Measurements from ENCODE around the gene FOXM1. TPM values are rescaled to one million over a fixed set of nuclear protein-coding genes. Genes with fewer than 3 reads are reported as not detected.

Gene FOXM1
- polyA plus RNA-seq, 12 donors, result 12.1 to 32.8 (median 18.8) TPM; not detected in 1

DNA sequence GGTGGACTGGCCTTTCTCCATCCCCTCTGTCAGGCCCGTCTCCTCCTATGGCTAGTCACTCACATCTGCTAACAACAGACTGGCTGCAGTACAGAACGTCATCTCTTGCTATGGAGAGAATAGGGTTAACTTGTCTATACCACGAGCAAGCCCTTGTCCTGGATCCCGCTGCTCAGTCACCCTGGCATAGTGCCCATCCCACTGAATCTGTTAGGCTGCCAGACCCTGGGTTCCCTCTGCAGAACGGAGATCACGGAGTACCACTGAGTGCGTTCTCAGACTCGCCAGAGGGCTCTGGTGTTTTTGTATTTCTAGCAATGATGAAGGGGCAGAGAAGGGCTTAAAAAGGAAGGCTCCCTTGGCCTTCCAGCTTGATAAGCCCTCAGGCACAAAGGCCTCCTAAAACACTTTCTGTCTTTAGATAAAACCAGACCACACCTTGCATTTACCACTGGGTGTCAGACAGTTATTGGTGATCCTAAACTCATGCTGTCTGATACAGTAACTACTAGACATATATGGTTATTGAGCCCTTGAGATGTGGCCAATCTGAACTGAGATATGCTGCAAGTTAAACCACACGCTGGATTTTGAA lies 35.8 kb downstream of the FOXM1 start:
- no peak for DNase-seq

DNA sequence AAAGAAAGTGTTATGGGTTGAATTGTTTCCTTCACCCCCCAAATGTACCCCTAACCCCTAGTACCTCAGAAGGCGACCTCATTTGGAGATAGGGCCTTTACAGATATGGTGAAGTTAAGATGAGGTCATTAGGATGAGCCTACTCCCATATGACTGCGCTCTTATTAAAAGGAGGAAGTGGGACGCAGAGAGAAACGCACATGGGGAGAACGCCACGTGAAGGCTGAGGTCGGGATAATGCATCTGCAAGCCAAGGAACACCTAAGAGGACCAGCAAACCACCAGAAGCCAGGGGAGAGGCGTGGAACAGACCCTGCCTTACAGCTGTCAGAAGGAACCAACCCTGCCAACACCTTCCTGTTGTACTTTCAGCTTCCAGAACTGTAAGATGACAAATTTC lies 40.4 kb downstream of the FOXM1 start:
- DNase-seq, result no peak

DNA sequence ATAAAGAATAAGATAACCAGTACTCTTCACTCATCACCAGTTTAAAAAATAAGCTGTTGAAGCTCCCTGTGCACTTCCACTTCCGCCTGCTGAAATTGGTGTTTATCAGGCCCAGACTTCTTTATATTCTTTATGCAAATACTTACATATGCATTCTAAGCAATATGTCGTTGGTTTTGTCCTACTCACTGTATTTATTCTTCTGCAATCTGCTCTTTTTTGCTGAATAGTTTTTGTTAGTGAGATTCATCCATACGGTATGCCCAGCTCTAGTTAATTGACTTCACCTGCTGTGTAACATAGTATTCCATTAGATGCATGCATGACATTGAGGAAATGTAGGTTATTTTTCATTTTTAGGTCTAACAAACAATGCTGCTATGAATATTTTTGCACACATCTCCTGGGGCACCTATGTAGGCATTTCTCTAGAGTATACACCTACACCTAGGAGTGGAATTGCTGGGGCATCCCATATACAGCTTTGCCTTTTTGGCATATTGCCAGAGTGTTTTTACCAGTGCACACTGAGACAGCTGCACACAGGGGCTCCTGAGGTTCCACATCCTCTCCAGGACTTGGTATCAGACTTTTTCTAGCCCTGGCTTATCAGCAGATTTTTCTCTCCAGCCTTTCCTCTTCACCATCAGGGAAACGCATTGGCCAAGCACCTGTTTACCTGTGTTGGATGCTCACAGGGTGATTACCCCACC lies 41.1 kb downstream of the FOXM1 start:
- DNase-seq, result no peak

DNA sequence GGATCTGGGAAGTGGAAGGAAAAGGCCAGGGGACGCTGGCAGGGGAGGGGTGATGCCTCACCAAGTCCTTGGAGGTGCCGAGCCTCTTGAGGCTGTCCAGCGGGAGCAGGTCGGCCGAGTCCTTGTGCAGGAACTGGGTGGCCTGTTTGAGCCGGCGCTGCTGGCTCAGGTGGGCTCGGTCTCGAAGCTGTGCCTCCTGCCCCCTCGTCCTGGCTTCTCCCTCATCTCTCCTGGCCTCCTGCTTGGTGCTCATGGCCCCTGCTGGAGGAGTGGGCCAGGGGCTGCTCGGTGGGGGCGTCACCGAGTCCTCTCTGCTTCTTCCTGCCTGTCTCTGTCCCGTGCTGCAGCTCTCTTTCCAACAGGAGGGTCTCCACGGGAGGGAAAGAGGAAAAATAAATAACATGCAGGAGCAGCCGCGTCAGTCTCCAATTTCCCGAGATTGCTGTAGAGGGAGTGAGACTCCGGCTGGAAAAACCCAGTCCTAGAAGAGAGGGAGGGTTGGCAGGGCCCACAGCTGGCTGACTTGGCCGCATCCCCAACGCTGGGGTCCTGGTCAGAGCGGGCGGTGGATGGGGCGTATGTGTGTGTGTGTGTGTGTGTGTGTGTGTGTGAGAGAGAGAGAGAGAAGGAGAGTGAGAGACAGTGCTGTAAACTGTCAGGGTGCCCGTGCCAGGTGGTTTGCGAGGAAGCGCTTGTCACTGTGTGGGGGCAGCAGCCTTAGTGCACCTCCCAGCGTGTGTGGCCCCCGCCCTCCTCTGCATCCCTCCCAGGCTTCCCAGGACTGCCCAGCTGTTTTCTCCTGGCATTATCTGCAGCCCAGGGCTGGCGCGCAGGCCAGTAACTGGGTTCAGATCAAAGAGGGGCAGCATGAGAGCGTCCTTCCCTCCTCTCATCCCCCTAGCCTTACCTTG lies 42.1 kb downstream of the FOXM1 start, which contains the start of gene NRIP2:
Gene NRIP2, minus strand, starts transcription at position 455 of the 911 bp plus-strand sequence. Its CDS starts 52 bp downstream, at position 403.
- peak; percentile 74 for DNase-seq

DNA sequence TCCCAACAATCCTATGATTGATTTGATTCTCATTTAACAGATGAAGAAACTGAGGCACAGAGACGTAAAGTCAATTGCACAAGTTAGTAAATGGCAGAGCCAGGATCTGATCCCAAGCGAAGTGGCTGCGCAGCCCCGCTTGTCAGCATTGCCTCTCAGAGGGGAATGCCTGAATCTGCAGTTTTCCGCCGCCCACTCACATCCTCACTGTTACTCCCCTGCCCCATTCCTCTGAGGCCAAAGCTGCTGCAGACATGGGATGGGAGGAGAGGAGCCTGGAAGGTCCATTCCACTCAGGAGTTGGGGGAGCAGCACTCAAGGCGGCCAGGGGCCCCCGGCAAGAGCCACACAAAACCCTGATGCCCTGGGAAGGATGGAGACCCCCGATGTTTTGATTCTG lies 43.2 kb downstream of the FOXM1 start:
- no peak for DNase-seq

DNA sequence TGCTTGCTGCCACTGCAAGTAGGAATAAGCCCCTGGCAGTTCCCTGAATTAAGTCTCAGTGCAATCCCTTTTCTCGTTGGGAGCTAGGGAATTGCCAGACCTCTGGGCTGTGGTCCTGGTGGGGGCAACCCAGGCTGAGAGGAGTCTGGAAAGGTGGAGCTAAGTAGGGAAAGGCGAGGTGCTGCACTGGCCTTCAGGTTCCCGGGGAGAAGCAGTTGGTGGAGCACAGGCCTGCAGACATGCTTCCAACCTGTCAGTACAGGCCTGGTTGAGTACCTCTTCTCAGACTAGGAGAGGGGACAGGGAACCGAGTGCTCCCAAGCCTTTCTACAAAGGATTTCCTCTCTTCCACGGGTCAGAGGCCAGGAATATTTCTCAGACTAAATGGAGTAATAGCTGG lies 43.6 kb downstream of the FOXM1 start:
- no peak for DNase-seq

DNA sequence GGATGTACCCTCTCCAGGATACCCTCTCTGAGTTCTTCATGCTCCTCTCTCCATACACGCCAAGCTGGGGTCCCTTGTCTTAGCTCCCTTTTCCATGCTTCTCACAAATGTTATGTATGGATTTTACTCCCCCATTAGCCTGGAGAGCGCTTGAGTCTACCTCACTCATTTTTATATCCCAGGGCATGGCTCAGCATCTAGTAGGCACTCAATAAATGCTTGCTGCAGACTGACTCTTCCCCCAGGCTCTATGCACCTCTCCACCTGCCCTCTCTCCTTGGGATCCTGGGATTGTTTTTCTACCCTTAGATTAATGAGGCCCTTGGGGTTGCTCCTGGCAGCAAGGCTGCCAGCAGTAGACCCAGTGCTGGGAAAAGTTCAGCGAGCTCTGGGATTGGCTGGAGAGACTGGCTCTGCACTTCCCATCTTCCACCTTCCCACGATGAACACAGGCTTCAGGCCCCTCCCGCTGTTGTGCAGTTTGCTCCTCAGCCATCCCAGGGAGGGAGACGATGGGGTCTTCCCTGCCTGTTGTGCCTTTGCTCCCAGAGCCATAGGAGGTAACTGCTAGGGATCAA lies 44.3 kb downstream of the FOXM1 start:
- no peak for DNase-seq

DNA sequence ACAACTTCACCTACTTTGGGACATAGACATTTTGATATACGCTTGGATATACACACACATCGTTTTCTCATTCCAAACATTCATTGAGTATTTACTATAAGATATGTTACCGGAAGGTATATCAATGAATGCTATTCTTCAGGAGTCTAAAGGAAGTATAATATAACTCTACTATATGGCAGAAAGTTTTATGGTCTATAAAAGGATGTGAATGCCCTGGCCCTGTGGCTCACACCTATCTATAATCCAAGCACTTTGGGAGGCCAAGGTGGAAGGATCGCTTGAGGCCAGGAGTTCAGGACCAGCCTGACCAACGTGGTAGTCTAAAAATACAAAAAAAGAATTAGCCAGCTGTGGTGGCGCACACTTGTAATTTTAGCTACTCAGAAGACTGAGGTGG lies 47.7 kb downstream of the FOXM1 start:
- no peak for DNase-seq

DNA sequence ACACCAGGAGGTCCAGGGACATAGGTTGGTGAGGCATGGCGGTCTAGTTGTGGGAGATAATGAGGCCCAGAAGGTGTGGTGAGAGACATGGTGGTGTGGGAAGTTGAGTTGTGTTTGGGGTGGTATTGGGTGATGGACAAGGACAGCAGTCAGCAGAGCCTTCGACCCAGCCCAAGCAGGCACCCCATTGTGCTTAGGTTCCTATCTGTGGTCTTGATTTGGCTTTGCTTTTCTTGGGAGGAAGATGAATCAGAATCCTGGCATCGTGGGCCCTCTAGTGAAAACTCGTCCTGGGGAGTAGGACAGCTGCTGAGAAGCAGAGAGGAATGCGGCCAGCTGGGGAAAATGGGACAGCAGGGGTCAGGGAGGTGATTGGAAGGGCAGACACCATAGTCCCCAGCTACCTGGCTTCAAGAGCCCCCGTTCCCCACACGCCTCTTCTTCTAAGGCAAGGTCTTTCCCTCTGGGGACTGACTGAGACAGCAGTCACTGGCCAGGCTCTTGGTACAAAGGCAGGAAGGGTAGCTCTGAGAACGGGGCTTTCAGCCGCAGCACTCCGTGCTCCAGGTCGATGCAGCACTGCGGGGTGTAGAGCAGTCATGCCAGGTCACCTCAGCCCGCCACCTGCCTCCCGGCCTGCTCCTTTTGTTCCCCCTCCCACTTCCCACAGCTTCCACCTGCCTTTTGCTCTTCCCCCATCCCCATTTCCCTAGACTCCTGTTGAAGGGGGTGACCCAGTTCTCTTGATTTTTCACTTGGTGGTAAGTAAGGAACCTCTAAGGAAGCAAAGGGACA lies 50.1 kb downstream of the FOXM1 start:
- DNase-seq, result no peak

DNA sequence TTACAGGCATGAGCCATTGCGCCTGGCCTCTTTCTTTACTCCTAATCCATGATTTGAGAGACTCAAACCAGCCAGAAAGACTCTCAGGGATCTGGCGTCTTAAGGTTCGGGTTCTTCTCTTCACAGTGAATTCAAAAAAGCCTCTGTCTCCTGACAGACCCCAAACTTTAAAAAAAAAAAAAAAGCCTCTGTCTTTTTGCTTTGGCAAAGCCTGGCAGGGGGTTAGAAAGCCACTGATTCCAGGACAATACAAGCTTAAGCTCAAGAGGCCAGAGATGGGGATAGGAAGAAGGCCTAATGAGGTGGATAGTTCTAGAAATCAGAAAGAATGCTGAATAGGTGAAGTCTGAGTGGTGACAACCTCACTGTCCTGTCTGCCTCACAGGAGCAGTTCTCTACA lies 50.9 kb downstream of the FOXM1 start:
- no peak for DNase-seq

DNA sequence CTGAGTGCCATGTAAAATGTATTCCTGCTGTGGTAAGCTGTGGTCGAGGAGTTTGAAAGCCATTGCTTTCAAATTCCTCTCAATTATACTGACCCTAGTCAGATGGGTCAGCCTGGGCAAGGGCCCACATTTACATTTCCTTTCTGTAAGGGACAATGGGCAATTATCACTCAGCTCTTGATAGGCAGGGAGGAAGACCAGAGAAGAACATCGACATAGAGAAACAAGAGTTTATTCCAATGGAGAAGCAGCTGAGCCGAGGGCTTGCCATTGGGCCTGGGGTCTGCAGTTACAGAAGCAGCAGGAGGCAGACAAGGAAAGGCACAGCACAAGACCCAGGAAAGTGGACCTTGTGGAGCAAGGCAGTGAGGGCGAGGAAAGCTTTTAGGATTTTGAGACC lies 51.8 kb downstream of the FOXM1 start:
- DNase-seq, result no peak

DNA sequence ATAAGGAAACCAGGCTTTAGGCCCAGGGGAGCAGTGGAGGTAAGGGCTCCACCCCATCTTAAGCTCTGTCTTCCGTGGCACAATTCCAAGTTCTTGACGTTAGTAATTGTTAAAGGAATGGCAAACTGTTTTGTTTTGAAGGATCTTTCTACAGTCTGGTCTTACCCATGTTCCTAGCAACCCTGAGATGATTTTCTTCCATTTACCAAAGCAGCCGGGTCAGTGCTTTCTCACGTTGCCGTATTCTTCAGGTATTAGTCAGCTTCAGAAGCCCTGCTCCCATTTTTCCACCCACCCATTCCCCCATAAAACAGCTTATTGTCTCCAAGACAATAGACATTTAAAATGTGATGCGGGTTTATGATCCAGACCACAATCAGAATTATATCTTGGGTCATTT lies 52.4 kb downstream of the FOXM1 start:
- no peak for DNase-seq

DNA sequence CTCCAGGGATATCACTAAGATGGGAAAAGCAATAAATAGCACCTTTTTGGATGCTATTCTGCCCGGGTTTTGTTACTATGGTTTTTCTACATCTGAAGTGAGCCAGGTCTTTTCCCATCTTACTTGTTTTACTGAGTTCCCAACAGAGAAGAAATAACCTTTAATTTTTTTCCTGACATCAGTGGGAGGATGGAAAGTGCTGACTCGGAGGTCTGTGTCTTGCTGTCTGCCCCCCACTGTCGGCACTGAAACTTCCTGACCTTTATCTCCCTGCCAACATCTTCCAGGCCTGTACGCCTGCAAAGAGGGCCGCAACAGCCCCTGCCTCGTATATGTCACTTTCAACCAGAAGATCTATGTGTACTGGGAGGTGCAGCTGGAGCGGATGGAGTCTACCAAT lies 53.5 kb downstream of the FOXM1 start:
- no peak for DNase-seq

DNA sequence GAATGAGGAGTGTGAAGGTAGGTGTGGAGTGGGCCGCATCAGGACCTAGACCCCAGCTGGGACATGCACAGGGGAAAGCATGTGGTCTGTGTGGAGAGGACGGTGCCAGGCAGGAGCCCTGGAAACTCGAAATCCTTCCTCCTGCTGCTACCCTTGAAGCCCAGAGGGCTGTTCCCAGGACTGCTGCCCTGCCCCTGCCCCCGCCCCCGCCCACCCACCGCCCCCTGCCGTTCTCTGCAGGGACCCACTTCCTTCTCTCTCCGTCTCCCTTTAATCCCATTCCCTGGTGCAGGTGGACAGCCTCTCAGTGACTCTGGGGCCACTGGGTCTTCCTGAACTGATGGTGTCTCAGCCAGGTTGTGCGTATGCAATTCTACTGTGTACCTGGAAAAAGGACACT lies 56.5 kb downstream of the FOXM1 start:
- no peak for DNase-seq

DNA sequence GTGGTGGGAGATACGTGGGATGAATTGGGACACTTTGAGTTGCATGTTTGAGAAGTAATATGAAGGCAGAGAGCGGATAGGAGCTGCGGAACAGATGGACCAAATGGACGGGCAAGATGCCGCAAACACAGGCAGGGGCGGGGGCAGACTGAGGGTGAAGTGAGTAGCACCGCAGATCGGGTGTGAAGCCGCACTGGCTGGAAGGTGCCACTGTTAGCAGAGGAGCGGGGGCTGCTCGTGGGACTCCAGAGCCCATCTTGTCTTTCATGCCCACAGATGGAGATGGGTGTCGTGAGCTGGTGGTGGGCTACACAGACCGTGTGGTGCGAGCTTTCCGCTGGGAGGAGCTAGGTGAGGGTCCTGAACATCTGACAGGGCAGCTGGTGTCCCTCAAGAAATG lies 57.2 kb downstream of the FOXM1 start:
- DNase-seq, result no peak

DNA sequence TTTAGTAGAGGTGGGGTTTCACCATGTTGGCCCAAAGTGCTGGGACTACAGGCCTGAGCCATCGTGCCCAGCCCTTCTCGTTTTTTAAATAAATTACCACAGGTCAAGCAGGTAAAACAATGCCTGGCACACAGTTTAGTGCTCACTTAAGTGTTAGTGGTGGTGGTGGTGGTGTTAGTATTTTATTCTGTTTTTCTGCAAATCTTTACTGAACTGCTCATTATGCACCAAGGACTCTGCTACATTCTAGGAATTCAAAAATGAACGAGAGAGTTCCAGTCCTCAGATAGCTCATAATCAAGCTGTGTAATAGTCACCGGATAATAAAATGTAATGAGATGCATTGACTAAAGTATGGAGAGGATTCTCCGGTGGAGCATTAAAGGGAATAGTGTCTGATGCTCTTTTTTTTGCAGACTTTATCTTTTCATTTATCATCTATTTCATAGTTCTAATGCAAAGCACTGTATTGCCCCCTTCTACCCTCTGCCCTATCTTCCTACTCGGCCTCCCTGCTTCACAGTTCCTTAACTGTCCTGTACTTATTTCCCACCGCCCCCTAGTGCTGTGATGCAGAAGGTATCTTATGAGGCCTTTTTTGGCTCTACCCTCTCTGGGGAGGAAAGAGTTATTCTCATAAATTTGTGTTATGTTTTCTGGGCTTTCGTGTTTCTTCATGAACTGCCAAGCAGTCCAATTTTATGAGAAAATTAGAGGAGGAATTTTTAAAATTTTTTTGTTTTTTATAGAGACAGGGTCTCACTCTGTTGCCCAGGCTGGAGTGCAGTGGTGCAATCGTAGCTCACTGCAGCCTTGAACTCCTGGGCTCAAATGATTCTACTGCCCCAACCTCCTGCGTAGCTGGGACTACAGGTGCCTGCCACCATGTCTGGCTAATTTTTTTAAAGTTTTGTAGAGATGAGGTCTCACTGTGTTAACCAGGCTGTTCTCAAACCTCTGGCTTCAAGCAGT lies 63.5 kb downstream of the FOXM1 start:
- peak; percentile 42 for DNase-seq

DNA sequence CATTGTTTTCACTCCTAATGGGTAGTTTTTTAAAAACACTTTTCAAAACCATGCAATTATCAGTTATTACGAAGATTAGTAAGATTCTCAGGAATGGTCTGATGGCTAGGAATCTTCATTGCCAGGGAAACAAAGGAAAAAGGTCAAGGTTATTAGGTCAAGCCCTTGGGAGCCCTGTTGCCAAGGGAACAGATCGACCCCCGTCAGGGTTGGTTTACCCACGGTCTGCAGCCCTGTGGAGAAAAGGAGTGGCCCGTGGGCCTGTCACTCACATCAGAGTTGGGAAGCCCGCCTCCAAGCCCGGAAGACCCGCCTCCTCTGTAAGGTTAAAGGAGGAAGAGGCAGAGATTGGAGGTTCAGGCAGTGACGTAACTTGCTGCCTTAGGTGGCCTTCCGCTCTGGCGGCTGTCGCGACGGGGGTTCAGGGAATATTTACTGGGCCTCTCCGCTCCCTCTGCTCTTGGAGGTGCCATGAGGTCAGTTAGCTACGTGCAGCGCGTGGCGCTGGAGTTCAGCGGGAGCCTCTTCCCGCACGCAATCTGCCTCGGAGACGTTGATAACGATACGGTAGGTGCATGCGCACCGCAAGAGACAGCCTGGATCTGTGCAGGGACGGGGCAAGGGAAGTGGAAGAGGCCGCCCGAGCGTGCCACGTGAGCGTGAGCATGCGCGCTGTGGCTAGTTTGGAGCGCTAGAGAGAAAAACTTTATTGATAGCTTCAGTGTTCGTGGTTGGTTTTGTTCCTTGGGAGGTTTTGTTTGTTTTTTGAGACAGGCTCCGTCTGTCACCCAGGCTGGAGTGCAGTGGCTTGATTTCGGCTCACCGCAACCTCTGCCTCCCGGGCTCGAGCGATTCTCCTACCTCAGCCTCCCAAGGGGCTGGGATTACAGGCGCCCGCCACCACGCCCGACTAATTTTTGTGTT lies 64.4 kb downstream of the FOXM1 start, which contains the start of gene ITFG2:
Gene ITFG2, plus strand, starts transcription at position 379 of the 924 bp plus-strand sequence. Its CDS starts 93 bp downstream, at position 472.
- peak; percentile 98 for DNase-seq

DNA sequence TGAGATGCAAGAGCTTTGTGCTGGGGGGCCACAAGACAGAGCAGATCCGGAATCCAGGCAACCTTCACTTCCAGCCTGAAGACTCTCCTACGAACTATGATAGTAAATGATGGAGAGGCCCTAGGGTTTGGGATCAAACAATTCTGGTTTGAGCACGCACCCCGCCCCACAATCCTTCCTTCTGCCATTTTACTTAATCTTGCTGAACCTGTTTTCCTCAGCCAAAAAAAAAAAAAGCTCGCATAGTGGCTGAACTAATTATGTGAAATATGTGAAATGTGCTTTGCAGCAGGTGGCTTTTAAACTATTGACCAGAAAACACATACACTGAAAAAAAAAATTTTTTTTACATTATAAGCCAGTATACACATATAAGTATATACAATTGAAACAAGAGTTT lies 65.2 kb downstream of the FOXM1 start:
- no peak for DNase-seq
